HG02840 (cell line): ENCODE measurements around the gene NGLY1.

Source experiments
- ATAC-seq: cut with Tn5 transposase; IDR thresholded peaks from one replicate; pipeline ENCODE4 v1.9.1; 2021; ENCODE audit warnings: mild to moderate bottlenecking, moderate library complexity, moderate number of reproducible peaks; ENCODE audit not compliant: unreplicated experiment, low FRiP score

The NGLY1 gene

GRCh38 chr3:25782938-25783660, at the start of gene NGLY1:
Gene NGLY1, minus strand, starts transcription at chr3:25783443. Its CDS starts 53 bp downstream, at chr3:25783390.
- peak; percentile 71 for ATAC-seq

- ATAC-seq: no peak
Measured at GRCh38 chr3:25831578-25831977, 48.3 kb upstream of the NGLY1 start.

- no peak for ATAC-seq
Measured at GRCh38 chr3:25830373-25831280, 47.4 kb upstream of the NGLY1 start.

GRCh38 chr3:25826510-25826909, 43.3 kb upstream of the NGLY1 start:
- ATAC-seq: no peak

- no peak for ATAC-seq
Measured at GRCh38 chr3:25823314-25823713, 40.1 kb upstream of the NGLY1 start.

GRCh38 chr3:25821746-25822573, 38.7 kb upstream of the NGLY1 start:
- ATAC-seq: no peak

- ATAC-seq: no peak
Measured at GRCh38 chr3:25820816-25821486, 37.7 kb upstream of the NGLY1 start.

GRCh38 chr3:25820366-25820765, 37.1 kb upstream of the NGLY1 start:
- no peak for ATAC-seq

- no peak for ATAC-seq
Measured at GRCh38 chr3:25818335-25818734, 35.1 kb upstream of the NGLY1 start.

GRCh38 chr3:25817638-25818037, 34.4 kb upstream of the NGLY1 start:
- no peak for ATAC-seq

GRCh38 chr3:25817107-25817506, 33.9 kb upstream of the NGLY1 start:
- no peak for ATAC-seq

GRCh38 chr3:25812644-25813043, 29.4 kb upstream of the NGLY1 start:
- ATAC-seq: no peak

- no peak for ATAC-seq
Measured at GRCh38 chr3:25804676-25805075, 21.4 kb upstream of the NGLY1 start.

- ATAC-seq: no peak
Measured at GRCh38 chr3:25803833-25804232, 20.6 kb upstream of the NGLY1 start.

GRCh38 chr3:25801786-25802185, 18.5 kb upstream of the NGLY1 start:
- ATAC-seq: no peak

GRCh38 chr3:25789596-25790556, 6.6 kb upstream of the NGLY1 start, which contains the start of gene OXSM:
Gene OXSM, plus strand, starts transcription at chr3:25790090. Its CDS starts 931 bp downstream, at chr3:25791021.
- peak; percentile 97 for ATAC-seq

GRCh38 chr3:25789209-25789595, 6.0 kb upstream of the NGLY1 start:
- ATAC-seq: no peak

- ATAC-seq: no peak
Measured at GRCh38 chr3:25787689-25788088, 4.4 kb upstream of the NGLY1 start.

- no peak for ATAC-seq
Measured at GRCh38 chr3:25785826-25786225, 2.6 kb upstream of the NGLY1 start.
